Ectodermal cell (in vitro differentiated cells): Measurements from ENCODE around the gene LPAR6.
"Not testable (repeated sequence)": the region's sequence is repeated elsewhere in the genome, so short reads cannot be mapped to it uniquely, and the experiment has no call there.

Experiments used
- H3K27ac ChIP-seq: 2 replicates; pipeline ENCODE4 v1.7.0; 2013; ENCODE audit warnings: mild to moderate bottlenecking, low read depth, low read length; ENCODE audit not compliant: insufficient read depth, poor library complexity, severe bottlenecking
- H3K27me3 ChIP-seq: 2 replicates; pipeline ENCODE4 v1.7.0; 2013; ENCODE audit warnings: mild to moderate bottlenecking, low read length; ENCODE audit not compliant: insufficient read depth, control insufficient read depth, poor library complexity, severe bottlenecking
- H3K36me3 ChIP-seq: one replicate; pipeline ENCODE4 v1.7.0; 2013; ENCODE audit warnings: low read length; ENCODE audit not compliant: control insufficient read depth, insufficient read depth
- H3K4me1 ChIP-seq: one replicate; pipeline ENCODE4 v1.7.0; 2013; ENCODE audit warnings: low read length; ENCODE audit not compliant: control insufficient read depth, insufficient read depth
- H3K4me3 ChIP-seq: 2 replicates; pipeline ENCODE4 v1.7.0; 2013; ENCODE audit warnings: low read depth, low read length, control low read depth; ENCODE audit not compliant: insufficient read depth
- H3K9me3 ChIP-seq: 2 replicates; pipeline ENCODE4 v1.7.0; 2013; ENCODE audit warnings: mild to moderate bottlenecking, low read length, moderate library complexity; ENCODE audit not compliant: control insufficient read depth
- WGBS, 2 experiments: methylation state at CpG; one replicate each; pipeline ENCODE4 v1.1.7; 2013; ENCODE audit warnings: missing lambda C conversion rate in 2 of 2; 5-methylcytosine and 5-hydroxymethylcytosine counted together

Gene LPAR6

GRCh38 chr13:48437371-48437770 lies 24.5 kb upstream of the LPAR6 start:
- WGBS, 2 experiments: 83 to 90% methylated on average over 3 of the region's 3 CpGs
- no peak overlapping the region for H3K4me3 ChIP-seq

GRCh38 chr13:48436661-48437288 lies 23.9 kb upstream of the LPAR6 start:
- no peak overlapping the region for H3K4me3 ChIP-seq
- 94% methylated on average over 2 of the region's 2 CpGs for WGBS, 2 experiments

More at GRCh38 chr13:48437371-48437770, 24.5 kb upstream of the LPAR6 start:
- Histone ChIP-seq H3K9me3 (no peaks in the 10 kb centered on the region), H3K4me1 (no peaks in the 10 kb centered on the region), H3K27ac (no peak overlapping the region), H3K36me3 (no peaks in the 10 kb centered on the region), H3K27me3 (no peaks in the 10 kb centered on the region)

GRCh38 chr13:48434200-48434599 lies 21.3 kb upstream of the LPAR6 start:
- Histone ChIP-seq H3K36me3 (no peaks in the 10 kb centered on the region), H3K27ac (no peak overlapping the region), H3K27me3 (no peaks in the 10 kb centered on the region), H3K4me1 (peaks cover 13% of the 10 kb centered on the region), H3K4me3 (no peak overlapping the region), H3K9me3 (no peaks in the 10 kb centered on the region)
- 84 to 93% methylated on average over 1 of the region's 3 CpGs for WGBS, 2 experiments

More at GRCh38 chr13:48436661-48437288, 23.9 kb upstream of the LPAR6 start:
- Histone ChIP-seq H3K27ac (no peak overlapping the region), H3K9me3 (no peaks in the 10 kb centered on the region), H3K27me3 (no peaks in the 10 kb centered on the region), H3K36me3 (no peaks in the 10 kb centered on the region), H3K4me1 (peaks cover 1% of the 10 kb centered on the region)

- Histone ChIP-seq H3K4me1 (peaks cover 13% of the 10 kb centered on the region), H3K36me3 (no peaks in the 10 kb centered on the region), H3K27ac (no peak overlapping the region), H3K4me3 (no peak overlapping the region), H3K9me3 (no peaks in the 10 kb centered on the region), H3K27me3 (no peaks in the 10 kb centered on the region)
- 87 to 93% methylated on average over 2 of the region's 2 CpGs for WGBS, 2 experiments
Observed at GRCh38 chr13:48431987-48432615, 19.2 kb upstream of the LPAR6 start.

GRCh38 chr13:48431431-48431830 lies 18.5 kb upstream of the LPAR6 start:
- Histone ChIP-seq H3K36me3 (no peaks in the 10 kb centered on the region), H3K9me3 (no peaks in the 10 kb centered on the region), H3K27ac (peak overlapping the region; percentile 6), H3K4me3 (no peak overlapping the region), H3K4me1 (peaks cover 13% of the 10 kb centered on the region), H3K27me3 (no peaks in the 10 kb centered on the region)
- 57 to 64% methylated on average over 5 of the region's 5 CpGs for WGBS, 2 experiments

GRCh38 chr13:48429886-48430285 lies 17.0 kb upstream of the LPAR6 start:
- no peak overlapping the region for H3K4me3 ChIP-seq
- H3K27me3 ChIP-seq: no peaks in the 10 kb centered on the region
- H3K4me1 ChIP-seq: peaks cover 13% of the 10 kb centered on the region
- H3K36me3 ChIP-seq: no peaks in the 10 kb centered on the region
- no peak overlapping the region for H3K27ac ChIP-seq
- no peaks in the 10 kb centered on the region for H3K9me3 ChIP-seq

GRCh38 chr13:48429036-48429435 lies 16.1 kb upstream of the LPAR6 start:
- no peak overlapping the region for H3K27ac ChIP-seq
- WGBS, 2 experiments: 93 to 94% methylated on average over 3 of the region's 3 CpGs
- no peak overlapping the region for H3K4me3 ChIP-seq
- H3K9me3 ChIP-seq: no peaks in the 10 kb centered on the region
- no peaks in the 10 kb centered on the region for H3K36me3 ChIP-seq
- H3K4me1 ChIP-seq: peaks cover 13% of the 10 kb centered on the region
- no peaks in the 10 kb centered on the region for H3K27me3 ChIP-seq

GRCh38 chr13:48426755-48427298 lies 13.9 kb upstream of the LPAR6 start:
- H3K36me3 ChIP-seq, H3K9me3 ChIP-seq, H3K4me3 ChIP-seq, H3K27ac ChIP-seq, H3K27me3 ChIP-seq: not testable (repeated sequence)
- WGBS, 2 experiments: 95% methylated on average over 7 of the region's 9 CpGs
- H3K4me1 ChIP-seq: peaks cover 13% of the 10 kb centered on the region

GRCh38 chr13:48426052-48426451 lies 13.1 kb upstream of the LPAR6 start:
- Histone ChIP-seq H3K36me3 (no peaks in the 10 kb centered on the region), H3K27me3 (no peaks in the 10 kb centered on the region), H3K4me1 (peaks cover 5% of the 10 kb centered on the region), H3K4me3 (no peak overlapping the region), H3K27ac (no peak overlapping the region), H3K9me3 (no peaks in the 10 kb centered on the region)

- H3K36me3 ChIP-seq: no peaks in the 10 kb centered on the region
- H3K4me1 ChIP-seq: no peaks in the 10 kb centered on the region
- H3K27me3 ChIP-seq: no peaks in the 10 kb centered on the region
- WGBS, 2 experiments: 100% methylated on average over 1 to 3 of the region's 3 CpGs
- no peak overlapping the region for H3K4me3 ChIP-seq
- H3K27ac ChIP-seq: no peak overlapping the region
- H3K9me3 ChIP-seq: no peaks in the 10 kb centered on the region
Observed at GRCh38 chr13:48424212-48424611, 11.3 kb upstream of the LPAR6 start.
